Spleen (tissue), 11 donors: ENCODE results near the gene MYO19. TPM values are rescaled to one million over a fixed set of nuclear protein-coding genes. Genes with fewer than 3 reads are reported as not detected.

ENCODE experiments used
- DNase-seq: peaks from one replicate; pipeline ENCODE4 v3.0.0-alpha.2; 2020
- H3K27ac ChIP-seq, 8 donors: fragments of 200-600 bp; sonication (generic) in 7 of 8; 1 replicate in 4 of 8; 2 replicates in 4 of 8; pipeline versions ENCODE4 v1.5.0 to v1.8.0; 2016 to 2021; ENCODE audit warnings: inconsistent platforms in 4 of 8, mild to moderate bottlenecking in 4 of 8, moderate library complexity in 1 of 8
- H3K27me3 ChIP-seq, 7 donors: fragments of 200-600 bp; sonication (generic) in 6 of 7; replicated peaks in 1 of 7; 1 replicate in 4 of 7; 2 replicates in 3 of 7; pipeline versions ENCODE4 v1.5.0 to v1.8.0; 2016 to 2021; ENCODE audit warnings: inconsistent platforms in 3 of 7, mild to moderate bottlenecking in 1 of 7
- H3K36me3 ChIP-seq, 6 donors: fragments of 200-600 bp; sonication (generic) in 5 of 6; 1 replicate in 4 of 6; 2 replicates in 2 of 6; pipeline versions ENCODE4 v1.5.0 to v1.8.0; 2016 to 2021; ENCODE audit warnings: inconsistent platforms in 2 of 6
- H3K4me1 ChIP-seq, 6 donors: fragments of 200-600 bp; sonication (generic) in 5 of 6; 1 replicate in 3 of 6; 2 replicates in 3 of 6; pipeline versions ENCODE4 v1.5.0 to v1.8.0; 2016 to 2021; ENCODE audit warnings: inconsistent platforms in 3 of 6
- H3K4me3 ChIP-seq, 8 donors: fragments of 200-600 bp; sonication (generic) in 7 of 8; 1 replicate in 4 of 8; 2 replicates in 4 of 8; pipeline versions ENCODE4 v1.5.0 to v1.8.0; 2016 to 2021; ENCODE audit warnings: inconsistent platforms in 4 of 8, mild to moderate bottlenecking in 4 of 8, moderate library complexity in 2 of 8
- H3K9me3 ChIP-seq, 8 donors: fragments of 200-600 bp; sonication (generic) in 7 of 8; 1 replicate in 4 of 8; 2 replicates in 4 of 8; pipeline versions ENCODE4 v1.5.0 to v1.8.0; 2016 to 2021; ENCODE audit warnings: inconsistent platforms in 4 of 8
- CTCF ChIP-seq, 11 experiments: fragments of 200-600 bp in 7 of 11; fragments of 450-650 bp in 4 of 11; sonication (generic) in 4 of 11; IDR thresholded peaks in 8 of 11; conservative IDR thresholded peaks in 3 of 11; 1 replicate in 7 of 11; 2 replicates in 4 of 11; pipeline versions ENCODE4 v1.4.0 to v1.8.0; 2016 to 2021; ENCODE audit warnings: antibody characterized with exemption in 11 of 11, inconsistent platforms in 4 of 11, mild to moderate bottlenecking in 1 of 11
- POLR2A ChIP-seq, 3 donors: fragments of 450-650 bp; IDR thresholded peaks; one replicate each; pipeline ENCODE4 v1.5.1; 2017; ENCODE audit warnings: antibody characterized with exemption in 3 of 3, mild to moderate bottlenecking in 1 of 3
- POLR2AphosphoS5 ChIP-seq, 3 donors: sonication (generic); formaldehyde crosslinking; IDR thresholded peaks; one replicate each; pipeline ENCODE4 v1.5.1; 2017; ENCODE audit warnings: antibody characterized with exemption in 3 of 3
- WGBS, 5 donors: extraction: QIAGEN DNeasy Blood & Tissue Kit in 3 of 5; methylation state at CpG; one replicate each; pipeline versions ENCODE4 v1.1.5 to v1.1.7; 2013 to 2018; 5-methylcytosine and 5-hydroxymethylcytosine counted together
- intact Hi-C: fragments of 100-400 bp; cut with DNase I; formaldehyde crosslinking; loops from one replicate; pipeline ENCODE4 v1.15.0; 2023; ENCODE audit warnings: low total_unique reads
- polyA plus RNA-seq, 3 donors: library from polyadenylated mRNA; stranded (reverse); fragments of 200-250 nt; gene quantifications; one replicate each; pipeline ENCODE4 v1.2.1, GENCODE V29; 2013
- total RNA-seq, 7 donors: library from RNA; depleted of rRNA in 3 of 7; stranded (reverse); fragments of >200 nt in 3 of 7; fragmentation: NEBNext Ultra II Directional in 4 of 7; extraction: Animal tissue kit (Norgen Biotek cat#: 25700) in 4 of 7; gene quantifications; one replicate each; pipeline versions ENCODE4 v1.1.0 to v1.2.1, GENCODE V29; 2016 to 2021
- donor health status: healthy with polysubstance abuse.
- donor health status: DM: no; HTN: no; CAD: no; lungs with moderate emphysema.
- donor health status: DM: no; HTN: no; CAD: no.
- donor health status: Bipolar disorder and iron deficiency.
- donor health status: healthy.
- donor health status: DM: no; HTN: no; CAD: no.
- donor health status: DM: yes; HTN: yes; CAD: no.

MYO19 gene
- total and polyA plus RNA-seq, 10 donors, result 15.6 to 68.9 (median 50.7) TPM

- 80 to 86% (median 83%) methylated on average over 4 of the region's 4 CpGs for WGBS, 5 donors
- no peak for TF ChIP-seq POLR2A (IDR thresholded peaks at IDR 0.05)
- no peak for TF ChIP-seq POLR2AphosphoS5 (IDR thresholded peaks at IDR 0.05)
- TF ChIP-seq CTCF (IDR thresholded peaks at IDR 0.05 in 8 of 11, conservative IDR thresholded peaks at IDR 0.05 in 3 of 11), result no peak
- Histone ChIP-seq H3K4me3 (no peak overlapping the region), H3K27me3 (no peaks in the 10 kb centered on the region), H3K27ac (no peak overlapping the region), H3K4me1 (no peaks in the 10 kb centered on the region), H3K36me3 (peaks cover 0 to 97% (median 54%) of the 10 kb centered on the region in 6 donors), H3K9me3 (no peaks in the 10 kb centered on the region)
- intact Hi-C loops, result no loop called here
- DNase-seq, result no peak
Observed at GRCh38 chr17:36524428-36524876, 10.2 kb downstream of the MYO19 start.

DNA sequence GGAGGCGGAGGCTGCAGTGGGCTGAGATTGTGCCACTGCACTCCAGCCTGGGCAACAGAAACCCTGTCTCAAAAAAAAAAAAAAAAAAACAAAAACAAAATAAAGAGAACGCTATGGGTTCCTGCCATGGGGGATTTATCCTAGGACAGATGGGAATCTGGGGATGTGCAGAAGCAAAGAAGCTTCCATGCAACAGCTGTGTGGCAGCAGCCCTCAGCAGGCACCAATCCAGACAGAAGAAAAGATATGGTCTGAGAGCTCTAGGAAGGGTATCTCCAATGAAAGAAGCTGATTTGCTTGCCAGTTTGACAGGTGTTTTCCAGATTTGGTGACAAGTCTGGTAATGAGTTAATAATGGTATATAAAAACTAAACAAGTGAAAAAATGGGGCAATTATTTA lies 11.6 kb downstream of the MYO19 start:
- Histone ChIP-seq H3K4me1 (peaks cover 0 to 4% (median 0%) of the 10 kb centered on the region in 6 donors), H3K27me3 (no peaks in the 10 kb centered on the region), H3K4me3 (no peak overlapping the region), H3K9me3 (no peaks in the 10 kb centered on the region), H3K27ac (no peak overlapping the region), H3K36me3 (peaks cover 0 to 91% (median 50%) of the 10 kb centered on the region in 6 donors)
- TF ChIP-seq POLR2A (IDR thresholded peaks at IDR 0.05) (no peak), CTCF (IDR thresholded peaks at IDR 0.05 in 8 of 11, conservative IDR thresholded peaks at IDR 0.05 in 3 of 11) (no peak), POLR2AphosphoS5 (IDR thresholded peaks at IDR 0.05) (no peak)
- 92 to 98% (median 96%) methylated on average over 2 of the region's 2 CpGs for whole genome bisulfite sequencing, 5 donors
- DNase-seq, result no peak
- intact Hi-C loops, result no loop called here

GRCh38 chr17:36515837-36516236 lies 18.8 kb downstream of the MYO19 start:
- DNase-seq, result no peak
- H3K36me3 ChIP-seq, result peaks cover 0 to 89% (median 28%) of the 10 kb centered on the region in 6 donors
- intact Hi-C loops, result no loop called here
- no peaks in the 10 kb centered on the region for H3K9me3 ChIP-seq
- no peak overlapping the region for H3K4me3 ChIP-seq
- H3K27me3 ChIP-seq, result no peaks in the 10 kb centered on the region
- 87 to 98% (median 92%) methylated on average over 3 to 4 of the region's 4 CpGs for WGBS, 5 donors
- peaks cover 0 to 4% (median 0%) of the 10 kb centered on the region in 6 donors for H3K4me1 ChIP-seq
- H3K27ac ChIP-seq, result no peak overlapping the region
- TF ChIP-seq CTCF (IDR thresholded peaks at IDR 0.05 in 8 of 11, conservative IDR thresholded peaks at IDR 0.05 in 3 of 11), result no peak
- no peak for TF ChIP-seq POLR2A (IDR thresholded peaks at IDR 0.05)
- TF ChIP-seq POLR2AphosphoS5 (IDR thresholded peaks at IDR 0.05), result no peak

- Histone ChIP-seq H3K4me1 (peaks cover 0 to 4% (median 0%) of the 10 kb centered on the region in 6 donors), H3K4me3 (no peak overlapping the region), H3K27ac (no peak overlapping the region), H3K9me3 (no peaks in the 10 kb centered on the region), H3K27me3 (no peaks in the 10 kb centered on the region), H3K36me3 (peaks cover 0 to 89% (median 28%) of the 10 kb centered on the region in 6 donors)
- DNase-seq, result no peak
- TF ChIP-seq POLR2A (IDR thresholded peaks at IDR 0.05) (no peak), CTCF (IDR thresholded peaks at IDR 0.05 in 8 of 11, conservative IDR thresholded peaks at IDR 0.05 in 3 of 11) (no peak), POLR2AphosphoS5 (IDR thresholded peaks at IDR 0.05) (no peak)
- intact Hi-C loops, result no loop called here
- WGBS, 5 donors, result 95 to 98% (median 96%) methylated on average over 3 of the region's 3 CpGs
Observed at GRCh38 chr17:36514856-36515255, 19.8 kb downstream of the MYO19 start.
